GM23338 (cell line): ENCODE data around the gene SACS. TPM values are rescaled to one million over a fixed set of nuclear protein-coding genes. Genes with fewer than 3 reads are reported as not detected.

Experiments used
- ATAC-seq: fragments of 200-7000 bp; cut with Tn5 transposase; 3 replicates; pipeline ENCODE4 v1.9.1; 2020
- DNase-seq: peaks from one replicate; pipeline ENCODE4 v3.0.0-alpha.2; 2015; ENCODE audit warnings: low spot score
- H2AFZ ChIP-seq: fragments of 200-600 bp; sonication (generic); 2 replicates; pipeline ENCODE4 v1.8.0; 2016; ENCODE audit warnings: antibody characterized with exemption, mild to moderate bottlenecking, moderate library complexity
- H3F3A ChIP-seq: fragments of 200-600 bp; sonication (generic); replicated peaks from 2 replicates; pipeline ENCODE4 v1.8.0; 2017; ENCODE audit warnings: antibody characterized with exemption, mixed run types, low read depth
- H3K27ac ChIP-seq: fragments of 200-600 bp; sonication (generic); 2 replicates; pipeline ENCODE4 v1.6.1; 2016; ENCODE audit warnings: low read depth
- H3K27me3 ChIP-seq: fragments of 200-600 bp; sonication (generic); 2 replicates; pipeline ENCODE4 v1.8.0; 2016; ENCODE audit warnings: mild to moderate bottlenecking, mixed run types, moderate library complexity; ENCODE audit not compliant: insufficient read depth
- H3K36me3 ChIP-seq: fragments of 200-600 bp; sonication (generic); 2 replicates; pipeline ENCODE4 v1.8.0; 2016; ENCODE audit warnings: mild to moderate bottlenecking; ENCODE audit not compliant: insufficient read depth
- H3K4me1 ChIP-seq: fragments of 200-600 bp; sonication (generic); 2 replicates; pipeline ENCODE4 v1.8.0; 2016; ENCODE audit warnings: mild to moderate bottlenecking, moderate library complexity; ENCODE audit not compliant: insufficient read depth
- H3K4me2 ChIP-seq: fragments of 200-600 bp; sonication (generic); 2 replicates; pipeline ENCODE4 v1.7.1; 2017; ENCODE audit warnings: mixed run types
- H3K4me3 ChIP-seq: fragments of 200-600 bp; sonication (generic); 2 replicates; pipeline ENCODE4 v1.6.1; 2016; ENCODE audit warnings: mixed run types
- H3K79me2 ChIP-seq: fragments of 200-600 bp; sonication (generic); replicated peaks from 2 replicates; pipeline ENCODE4 v1.8.0; 2017; ENCODE audit warnings: mild to moderate bottlenecking; ENCODE audit not compliant: insufficient read depth
- H3K9me2 ChIP-seq: fragments of 200-600 bp; sonication (generic); 2 replicates; pipeline ENCODE4 v1.8.0; 2017; ENCODE audit not compliant: insufficient read depth
- H4K20me1 ChIP-seq: fragments of 200-600 bp; sonication (generic); replicated peaks from 2 replicates; pipeline ENCODE4 v1.8.0; 2017; ENCODE audit warnings: mild to moderate bottlenecking; ENCODE audit not compliant: insufficient read depth
- H3K27ac Mint-ChIP-seq: 2 replicates; pipeline ENCODE4 v1.8.0; 2020; ENCODE audit warnings: inconsistent platforms, mild to moderate bottlenecking, moderate library complexity, mixed read lengths
- H3K27me3 Mint-ChIP-seq: 3 replicates; pipeline ENCODE4 v1.8.0; 2022; ENCODE audit warnings: low read depth, mild to moderate bottlenecking, moderate library complexity, mixed read lengths, inconsistent platforms; ENCODE audit not compliant: insufficient read depth, poor library complexity
- H3K36me3 Mint-ChIP-seq: 3 replicates; pipeline ENCODE4 v1.8.0; 2021; ENCODE audit warnings: low read depth, mild to moderate bottlenecking, inconsistent platforms, moderate library complexity, mixed read lengths
- H3K4me1 Mint-ChIP-seq: 3 replicates; pipeline ENCODE4 v1.8.0; 2020; ENCODE audit warnings: mild to moderate bottlenecking, inconsistent platforms, mixed read lengths
- H3K4me3 Mint-ChIP-seq: 3 replicates; pipeline ENCODE4 v1.8.0; 2021; ENCODE audit warnings: moderate library complexity, mild to moderate bottlenecking, inconsistent platforms, mixed read lengths
- H3K9me3 Mint-ChIP-seq: 3 replicates; pipeline ENCODE4 v1.8.0; 2020; ENCODE audit warnings: moderate library complexity, mild to moderate bottlenecking, inconsistent platforms, mixed read lengths
- CREB1 ChIP-seq: fragments of 250-450 bp; sonication (Bioruptor Pico); IDR thresholded peaks from 2 replicates; pipeline ENCODE4 v1.5.0; 2020; ENCODE audit warnings: low read depth, mild to moderate bottlenecking, moderate library complexity
- EZH2 ChIP-seq: fragments of 200-600 bp; sonication (generic); IDR thresholded peaks from one replicate; pipeline ENCODE4 v1.8.0; 2017; ENCODE audit warnings: antibody characterized with exemption, mild to moderate bottlenecking, low read depth; ENCODE audit not compliant: unreplicated experiment
- EZH2phosphoT487 ChIP-seq: fragments of 200-600 bp; sonication (generic); IDR thresholded peaks from one replicate; pipeline ENCODE4 v1.8.1; 2018; ENCODE audit warnings: antibody characterized with exemption; ENCODE audit not compliant: unreplicated experiment
- JUNB ChIP-seq: IDR thresholded peaks from one replicate; pipeline ENCODE4 v1.6.1; 2016; ENCODE audit warnings: antibody characterized with exemption; ENCODE audit not compliant: unreplicated experiment
- NANOG ChIP-seq: IDR thresholded peaks from 2 replicates; pipeline ENCODE4 v1.6.1; 2016; ENCODE audit warnings: antibody characterized with exemption, borderline replicate concordance
- POLR2AphosphoS5 ChIP-seq: IDR thresholded peaks from 2 replicates; pipeline ENCODE4 v1.6.1; 2016; ENCODE audit warnings: antibody characterized with exemption, low read depth
- STAT1 ChIP-seq: IDR thresholded peaks from one replicate; pipeline ENCODE4 v1.6.1; 2016; ENCODE audit warnings: antibody characterized with exemption; ENCODE audit not compliant: unreplicated experiment
- ZNF114 ChIP-seq: fragments of 250-450 bp; sonication (Bioruptor Pico); IDR thresholded peaks from 2 replicates; pipeline ENCODE4 v1.5.0; 2020; ENCODE audit warnings: mild to moderate bottlenecking, moderate library complexity
- ZNF331 ChIP-seq: fragments of 250-450 bp; sonication (Bioruptor Pico); IDR thresholded peaks from 2 replicates; pipeline ENCODE4 v1.5.0; 2020; ENCODE audit warnings: low read depth, mild to moderate bottlenecking, moderate library complexity
- polyA plus RNA-seq: library from polyadenylated mRNA; unstranded; fragments of >200 nt; fragmentation: Nextera tagmentation; extraction: Ambion mirVana; gene quantifications from 2 replicates; pipeline ENCODE4 v1.2.1, GENCODE V29; 2016
- total RNA-seq: library from RNA; depleted of rRNA; stranded (reverse); fragments of >200 nt; shearing (Covaris generic); gene quantifications from 2 replicates; pipeline ENCODE4 v1.2.3, GENCODE V29; 2014
- TF ChIP-seq, protein P1 (sequence below), 2 experiments: fragments of 200-600 bp in 1 of 2; sonication (generic) in 1 of 2; conservative IDR thresholded peaks; 2 replicates each; pipeline versions ENCODE4 v1.5.1 to v1.6.1; 2016 to 2017; ENCODE audit warnings: antibody characterized with exemption in 2 of 2, low read depth in 2 of 2, mild to moderate bottlenecking in 2 of 2, moderate library complexity in 1 of 2
- TF ChIP-seq, protein P2 (sequence below): IDR thresholded peaks from one replicate; pipeline ENCODE4 v1.6.1; 2018; ENCODE audit warnings: antibody characterized with exemption; ENCODE audit not compliant: unreplicated experiment
- TF ChIP-seq, protein P3 (sequence below): IDR thresholded peaks from 2 replicates; pipeline ENCODE4 v1.6.1; 2016; ENCODE audit warnings: antibody characterized with exemption
- TF ChIP-seq, protein P4 (sequence below): fragments of 250-450 bp; sonication (Bioruptor Pico); IDR thresholded peaks from 2 replicates; pipeline ENCODE4 v1.5.0; 2020; ENCODE audit warnings: mild to moderate bottlenecking, moderate library complexity

Gene SACS
- total and polyA plus RNA-seq, 2 experiments from 2014 or later, result 13.8 to 58.7 TPM

DNA sequence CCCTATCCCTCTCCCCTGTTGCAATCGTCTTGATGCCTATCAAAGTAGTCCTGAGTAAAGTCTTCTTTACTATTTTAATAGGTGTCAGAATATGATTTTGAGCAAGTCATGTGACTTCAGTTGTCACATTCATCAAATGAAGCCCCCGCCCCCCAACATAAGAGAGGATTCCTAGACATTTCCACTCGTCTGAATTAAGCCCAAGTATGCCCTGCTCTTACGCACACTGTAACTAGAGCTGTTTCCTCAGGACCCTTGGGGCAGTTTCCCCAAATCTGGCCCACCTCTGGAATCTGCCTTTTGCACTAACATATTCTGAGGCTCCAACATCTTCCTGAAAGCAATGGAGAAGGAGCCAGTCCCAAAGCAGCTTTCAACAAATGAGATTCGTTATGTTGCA lies 25.5 kb downstream of the SACS start:
- H3K4me3 Mint-ChIP-seq, result no peak overlapping the region
- Histone ChIP-seq H3K27ac (no peak overlapping the region), H3K27me3 (no peaks in the 10 kb centered on the region), H3K79me2 (peaks cover 17% of the 10 kb centered on the region; the same call in 1 of the 2 replicates), H3K9me2 (no peaks in the 10 kb centered on the region), H3F3A (no peaks in the 10 kb centered on the region), H3K4me2 (no peak overlapping the region), H4K20me1 (no peaks in the 10 kb centered on the region), H2AFZ (no peak overlapping the region), H3K4me1 (peaks cover 8% of the 10 kb centered on the region; the same call in 1 of the 2 replicates), H3K4me3 (no peak overlapping the region), H3K36me3 (no peaks in the 10 kb centered on the region)
- DNase-seq (no peak), ATAC-seq (no peak)
- TF ChIP-seq NANOG (no peak), CREB1 (CRISPR knock-in tag) (no peak), STAT1 (no peak), JUNB (no peak), POLR2AphosphoS5 (no peak), EZH2 (no peak), ZNF114 (CRISPR knock-in tag) (no peak), ZNF331 (no peak), EZH2phosphoT487 (no peak)
- TF ChIP-seq, protein P1, sequence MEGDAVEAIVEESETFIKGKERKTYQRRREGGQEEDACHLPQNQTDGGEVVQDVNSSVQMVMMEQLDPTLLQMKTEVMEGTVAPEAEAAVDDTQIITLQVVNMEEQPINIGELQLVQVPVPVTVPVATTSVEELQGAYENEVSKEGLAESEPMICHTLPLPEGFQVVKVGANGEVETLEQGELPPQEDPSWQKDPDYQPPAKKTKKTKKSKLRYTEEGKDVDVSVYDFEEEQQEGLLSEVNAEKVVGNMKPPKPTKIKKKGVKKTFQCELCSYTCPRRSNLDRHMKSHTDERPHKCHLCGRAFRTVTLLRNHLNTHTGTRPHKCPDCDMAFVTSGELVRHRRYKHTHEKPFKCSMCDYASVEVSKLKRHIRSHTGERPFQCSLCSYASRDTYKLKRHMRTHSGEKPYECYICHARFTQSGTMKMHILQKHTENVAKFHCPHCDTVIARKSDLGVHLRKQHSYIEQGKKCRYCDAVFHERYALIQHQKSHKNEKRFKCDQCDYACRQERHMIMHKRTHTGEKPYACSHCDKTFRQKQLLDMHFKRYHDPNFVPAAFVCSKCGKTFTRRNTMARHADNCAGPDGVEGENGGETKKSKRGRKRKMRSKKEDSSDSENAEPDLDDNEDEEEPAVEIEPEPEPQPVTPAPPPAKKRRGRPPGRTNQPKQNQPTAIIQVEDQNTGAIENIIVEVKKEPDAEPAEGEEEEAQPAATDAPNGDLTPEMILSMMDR (conservative IDR thresholded peaks at IDR 0.05; ENCODE audit: low read depth in 2 of 2), result no peak
- TF ChIP-seq, protein P2, sequence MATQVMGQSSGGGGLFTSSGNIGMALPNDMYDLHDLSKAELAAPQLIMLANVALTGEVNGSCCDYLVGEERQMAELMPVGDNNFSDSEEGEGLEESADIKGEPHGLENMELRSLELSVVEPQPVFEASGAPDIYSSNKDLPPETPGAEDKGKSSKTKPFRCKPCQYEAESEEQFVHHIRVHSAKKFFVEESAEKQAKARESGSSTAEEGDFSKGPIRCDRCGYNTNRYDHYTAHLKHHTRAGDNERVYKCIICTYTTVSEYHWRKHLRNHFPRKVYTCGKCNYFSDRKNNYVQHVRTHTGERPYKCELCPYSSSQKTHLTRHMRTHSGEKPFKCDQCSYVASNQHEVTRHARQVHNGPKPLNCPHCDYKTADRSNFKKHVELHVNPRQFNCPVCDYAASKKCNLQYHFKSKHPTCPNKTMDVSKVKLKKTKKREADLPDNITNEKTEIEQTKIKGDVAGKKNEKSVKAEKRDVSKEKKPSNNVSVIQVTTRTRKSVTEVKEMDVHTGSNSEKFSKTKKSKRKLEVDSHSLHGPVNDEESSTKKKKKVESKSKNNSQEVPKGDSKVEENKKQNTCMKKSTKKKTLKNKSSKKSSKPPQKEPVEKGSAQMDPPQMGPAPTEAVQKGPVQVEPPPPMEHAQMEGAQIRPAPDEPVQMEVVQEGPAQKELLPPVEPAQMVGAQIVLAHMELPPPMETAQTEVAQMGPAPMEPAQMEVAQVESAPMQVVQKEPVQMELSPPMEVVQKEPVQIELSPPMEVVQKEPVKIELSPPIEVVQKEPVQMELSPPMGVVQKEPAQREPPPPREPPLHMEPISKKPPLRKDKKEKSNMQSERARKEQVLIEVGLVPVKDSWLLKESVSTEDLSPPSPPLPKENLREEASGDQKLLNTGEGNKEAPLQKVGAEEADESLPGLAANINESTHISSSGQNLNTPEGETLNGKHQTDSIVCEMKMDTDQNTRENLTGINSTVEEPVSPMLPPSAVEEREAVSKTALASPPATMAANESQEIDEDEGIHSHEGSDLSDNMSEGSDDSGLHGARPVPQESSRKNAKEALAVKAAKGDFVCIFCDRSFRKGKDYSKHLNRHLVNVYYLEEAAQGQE, result no peak
- TF ChIP-seq, protein P3, sequence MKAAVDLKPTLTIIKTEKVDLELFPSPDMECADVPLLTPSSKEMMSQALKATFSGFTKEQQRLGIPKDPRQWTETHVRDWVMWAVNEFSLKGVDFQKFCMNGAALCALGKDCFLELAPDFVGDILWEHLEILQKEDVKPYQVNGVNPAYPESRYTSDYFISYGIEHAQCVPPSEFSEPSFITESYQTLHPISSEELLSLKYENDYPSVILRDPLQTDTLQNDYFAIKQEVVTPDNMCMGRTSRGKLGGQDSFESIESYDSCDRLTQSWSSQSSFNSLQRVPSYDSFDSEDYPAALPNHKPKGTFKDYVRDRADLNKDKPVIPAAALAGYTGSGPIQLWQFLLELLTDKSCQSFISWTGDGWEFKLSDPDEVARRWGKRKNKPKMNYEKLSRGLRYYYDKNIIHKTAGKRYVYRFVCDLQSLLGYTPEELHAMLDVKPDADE, result no peak
- TF ChIP-seq, protein P4, sequence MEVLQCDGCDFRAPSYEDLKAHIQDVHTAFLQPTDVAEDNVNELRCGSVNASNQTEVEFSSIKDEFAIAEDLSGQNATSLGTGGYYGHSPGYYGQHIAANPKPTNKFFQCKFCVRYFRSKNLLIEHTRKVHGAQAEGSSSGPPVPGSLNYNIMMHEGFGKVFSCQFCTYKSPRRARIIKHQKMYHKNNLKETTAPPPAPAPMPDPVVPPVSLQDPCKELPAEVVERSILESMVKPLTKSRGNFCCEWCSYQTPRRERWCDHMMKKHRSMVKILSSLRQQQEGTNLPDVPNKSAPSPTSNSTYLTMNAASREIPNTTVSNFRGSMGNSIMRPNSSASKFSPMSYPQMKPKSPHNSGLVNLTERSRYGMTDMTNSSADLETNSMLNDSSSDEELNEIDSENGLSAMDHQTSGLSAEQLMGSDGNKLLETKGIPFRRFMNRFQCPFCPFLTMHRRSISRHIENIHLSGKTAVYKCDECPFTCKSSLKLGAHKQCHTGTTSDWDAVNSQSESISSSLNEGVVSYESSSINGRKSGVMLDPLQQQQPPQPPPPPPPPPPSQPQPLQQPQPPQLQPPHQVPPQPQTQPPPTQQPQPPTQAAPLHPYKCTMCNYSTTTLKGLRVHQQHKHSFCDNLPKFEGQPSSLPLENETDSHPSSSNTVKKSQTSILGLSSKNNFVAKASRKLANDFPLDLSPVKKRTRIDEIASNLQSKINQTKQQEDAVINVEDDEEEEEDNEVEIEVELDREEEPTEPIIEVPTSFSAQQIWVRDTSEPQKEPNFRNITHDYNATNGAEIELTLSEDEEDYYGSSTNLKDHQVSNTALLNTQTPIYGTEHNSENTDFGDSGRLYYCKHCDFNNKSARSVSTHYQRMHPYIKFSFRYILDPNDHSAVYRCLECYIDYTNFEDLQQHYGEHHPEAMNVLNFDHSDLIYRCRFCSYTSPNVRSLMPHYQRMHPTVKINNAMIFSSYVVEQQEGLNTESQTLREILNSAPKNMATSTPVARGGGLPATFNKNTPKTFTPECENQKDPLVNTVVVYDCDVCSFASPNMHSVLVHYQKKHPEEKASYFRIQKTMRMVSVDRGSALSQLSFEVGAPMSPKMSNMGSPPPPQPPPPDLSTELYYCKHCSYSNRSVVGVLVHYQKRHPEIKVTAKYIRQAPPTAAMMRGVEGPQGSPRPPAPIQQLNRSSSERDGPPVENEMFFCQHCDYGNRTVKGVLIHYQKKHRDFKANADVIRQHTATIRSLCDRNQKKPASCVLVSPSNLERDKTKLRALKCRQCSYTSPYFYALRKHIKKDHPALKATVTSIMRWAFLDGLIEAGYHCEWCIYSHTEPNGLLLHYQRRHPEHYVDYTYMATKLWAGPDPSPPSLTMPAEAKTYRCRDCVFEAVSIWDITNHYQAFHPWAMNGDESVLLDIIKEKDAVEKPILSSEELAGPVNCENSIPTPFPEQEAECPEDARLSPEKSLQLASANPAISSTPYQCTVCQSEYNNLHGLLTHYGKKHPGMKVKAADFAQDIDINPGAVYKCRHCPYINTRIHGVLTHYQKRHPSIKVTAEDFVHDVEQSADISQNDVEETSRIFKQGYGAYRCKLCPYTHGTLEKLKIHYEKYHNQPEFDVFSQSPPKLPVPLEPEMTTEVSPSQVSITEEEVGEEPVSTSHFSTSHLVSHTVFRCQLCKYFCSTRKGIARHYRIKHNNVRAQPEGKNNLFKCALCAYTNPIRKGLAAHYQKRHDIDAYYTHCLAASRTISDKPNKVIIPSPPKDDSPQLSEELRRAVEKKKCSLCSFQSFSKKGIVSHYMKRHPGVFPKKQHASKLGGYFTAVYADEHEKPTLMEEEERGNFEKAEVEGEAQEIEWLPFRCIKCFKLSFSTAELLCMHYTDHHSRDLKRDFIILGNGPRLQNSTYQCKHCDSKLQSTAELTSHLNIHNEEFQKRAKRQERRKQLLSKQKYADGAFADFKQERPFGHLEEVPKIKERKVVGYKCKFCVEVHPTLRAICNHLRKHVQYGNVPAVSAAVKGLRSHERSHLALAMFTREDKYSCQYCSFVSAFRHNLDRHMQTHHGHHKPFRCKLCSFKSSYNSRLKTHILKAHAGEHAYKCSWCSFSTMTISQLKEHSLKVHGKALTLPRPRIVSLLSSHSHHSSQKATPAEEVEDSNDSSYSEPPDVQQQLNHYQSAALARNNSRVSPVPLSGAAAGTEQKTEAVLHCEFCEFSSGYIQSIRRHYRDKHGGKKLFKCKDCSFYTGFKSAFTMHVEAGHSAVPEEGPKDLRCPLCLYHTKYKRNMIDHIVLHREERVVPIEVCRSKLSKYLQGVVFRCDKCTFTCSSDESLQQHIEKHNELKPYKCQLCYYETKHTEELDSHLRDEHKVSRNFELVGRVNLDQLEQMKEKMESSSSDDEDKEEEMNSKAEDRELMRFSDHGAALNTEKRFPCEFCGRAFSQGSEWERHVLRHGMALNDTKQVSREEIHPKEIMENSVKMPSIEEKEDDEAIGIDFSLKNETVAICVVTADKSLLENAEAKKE, result no peak
- H3K36me3 Mint-ChIP-seq, result peaks cover 34% of the 10 kb centered on the region; the same call in 2 of the 3 replicates
- H3K27ac Mint-ChIP-seq, result no peak overlapping the region; the same call in 1 of the 2 replicates
- H3K27me3 Mint-ChIP-seq, result peaks cover 6% of the 10 kb centered on the region
- H3K9me3 Mint-ChIP-seq, result peaks cover 11% of the 10 kb centered on the region
- peaks cover 10% of the 10 kb centered on the region; the same call in 2 of the 3 replicates for H3K4me1 Mint-ChIP-seq
